Skin of body (tissue), 2 donors: ENCODE data around the gene NUP107. TPM values are rescaled to one million over a fixed set of nuclear protein-coding genes. Genes with fewer than 3 reads are reported as not detected.
"Not testable (repeated sequence)": the region's sequence is repeated elsewhere in the genome, so short reads cannot be mapped to it uniquely, and the experiment has no call there.

Experiments used
- DNase-seq: peaks from one replicate; lab custom pipeline; 2025; lab: John Stamatoyannopoulos, UW
- total RNA-seq: library from RNA; depleted of rRNA; stranded (reverse); fragments of >200 nt; gene quantifications from one replicate; pipeline ENCODE4 v1.2.3, GENCODE V29; 2014

Gene NUP107
- total RNA-seq: 47.2 TPM

DNA sequence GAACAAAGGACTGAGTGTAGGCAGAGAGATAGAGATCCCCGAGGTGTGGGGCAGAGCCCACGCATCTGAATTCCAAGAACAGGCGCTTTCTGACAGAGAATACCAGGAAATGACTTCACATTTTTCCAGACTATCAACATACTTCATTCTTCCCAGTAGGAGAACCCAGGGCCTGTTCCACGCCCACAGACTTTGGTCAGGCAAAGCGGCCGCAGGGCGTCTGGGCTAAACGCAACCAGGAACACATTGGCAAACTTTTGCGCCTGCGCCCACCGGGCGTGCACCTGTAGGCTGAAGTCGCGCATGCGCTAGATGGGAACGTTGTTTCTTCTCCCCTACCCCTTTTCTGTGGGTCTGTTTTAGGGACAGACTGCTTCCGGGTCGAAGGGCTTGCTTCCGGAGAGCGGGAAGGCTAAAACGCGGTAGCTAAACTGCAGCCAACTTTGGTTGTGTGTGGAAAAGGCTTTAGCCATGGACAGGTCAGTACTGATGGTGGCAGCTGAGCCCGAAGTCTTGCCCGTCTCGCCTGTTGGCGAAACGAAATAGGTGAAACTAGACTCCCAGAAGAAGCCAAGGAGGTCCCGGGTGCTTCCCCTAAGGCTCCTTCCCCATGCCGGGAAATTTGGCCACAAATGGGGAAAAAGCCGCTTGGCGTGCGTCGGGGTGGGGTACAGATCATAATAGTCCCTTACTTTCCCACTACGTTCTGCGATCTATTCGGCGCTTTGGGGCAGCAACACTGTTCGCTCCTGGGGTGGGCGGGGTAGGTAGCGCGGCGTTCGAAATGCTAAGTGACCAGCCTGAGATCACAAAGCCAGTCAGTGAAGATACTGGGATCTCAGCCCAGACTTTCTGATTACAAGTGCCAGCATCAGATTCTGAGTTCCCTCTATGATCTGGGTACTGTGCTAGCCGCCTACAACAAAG is at the start of gene NUP107:
TSS of gene NUP107 (plus strand) at position 384 of the 927 bp plus-strand sequence. CDS start at position 472, 88 bp downstream.
- peak; percentile 96 for DNase-seq

DNA sequence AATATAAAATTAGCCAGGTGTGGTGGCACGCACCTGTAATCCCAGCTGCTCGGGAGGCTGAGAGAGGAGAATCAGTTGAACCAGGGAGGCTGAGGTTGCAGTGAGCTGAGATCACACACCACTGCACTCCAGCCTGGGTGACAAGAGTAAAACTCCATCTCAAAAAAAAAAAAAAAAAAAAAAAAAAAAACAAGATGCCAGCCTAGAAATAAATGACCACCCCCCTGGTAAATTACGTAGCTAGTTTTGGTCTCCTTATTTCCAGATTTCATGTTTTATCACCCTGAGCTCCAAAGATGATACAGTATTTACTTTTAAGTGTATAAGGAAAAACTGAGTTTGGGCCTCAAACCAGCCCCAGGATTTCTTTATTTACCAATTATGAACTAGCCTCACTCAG is 49.3 kb upstream of the NUP107 start:
- not testable (repeated sequence) for DNase-seq

DNA sequence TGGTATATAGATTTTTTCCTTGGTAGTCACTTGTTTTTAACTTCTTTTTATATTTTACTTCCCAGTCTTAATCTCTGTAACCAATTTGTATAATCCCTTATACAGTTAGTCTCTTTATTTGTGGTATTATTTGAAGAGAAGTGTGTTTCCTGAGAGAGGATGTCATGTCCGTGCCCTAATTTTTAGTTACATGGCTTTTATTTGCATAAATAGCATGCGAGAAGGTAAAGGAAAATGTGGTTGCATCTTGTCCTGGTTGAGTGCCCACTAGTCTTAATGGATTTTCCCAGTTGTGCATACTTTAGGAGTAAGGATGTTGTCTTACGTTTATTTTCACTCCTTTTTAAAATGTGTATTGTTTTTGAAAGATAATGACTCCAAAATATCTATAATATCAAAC is 48.6 kb upstream of the NUP107 start:
- no peak for DNase-seq

DNA sequence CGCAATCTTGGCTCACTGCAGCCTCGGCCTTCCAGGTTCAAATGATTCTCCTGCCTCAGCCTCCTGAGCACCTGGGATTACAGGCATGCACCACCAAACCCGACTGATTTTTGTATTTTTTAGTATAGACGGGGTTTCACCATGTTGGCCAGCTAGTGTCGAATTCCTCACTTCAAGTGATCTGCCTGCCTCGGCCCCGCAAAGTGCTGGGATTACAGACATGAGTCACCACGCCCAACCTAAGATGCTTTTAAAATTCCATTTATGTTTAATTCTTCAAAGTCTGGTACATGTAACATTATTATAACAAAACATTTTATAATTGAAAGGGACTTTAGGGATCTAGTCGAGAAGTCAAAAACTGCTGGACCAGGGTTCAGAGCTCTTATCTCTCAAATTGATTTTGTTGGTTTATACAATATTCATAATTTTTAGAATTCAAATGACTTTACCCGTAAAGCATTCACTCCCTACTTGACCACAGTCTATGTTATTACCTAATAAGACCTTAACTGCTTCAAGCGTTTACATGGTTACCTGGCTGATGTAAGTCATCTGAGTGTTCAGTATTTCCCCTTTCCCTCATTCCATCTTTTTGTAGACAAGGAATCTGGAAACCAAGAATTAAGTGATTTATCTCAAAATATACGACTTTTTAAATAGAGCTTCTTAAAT is 47.9 kb upstream of the NUP107 start:
- DNase-seq: no peak

DNA sequence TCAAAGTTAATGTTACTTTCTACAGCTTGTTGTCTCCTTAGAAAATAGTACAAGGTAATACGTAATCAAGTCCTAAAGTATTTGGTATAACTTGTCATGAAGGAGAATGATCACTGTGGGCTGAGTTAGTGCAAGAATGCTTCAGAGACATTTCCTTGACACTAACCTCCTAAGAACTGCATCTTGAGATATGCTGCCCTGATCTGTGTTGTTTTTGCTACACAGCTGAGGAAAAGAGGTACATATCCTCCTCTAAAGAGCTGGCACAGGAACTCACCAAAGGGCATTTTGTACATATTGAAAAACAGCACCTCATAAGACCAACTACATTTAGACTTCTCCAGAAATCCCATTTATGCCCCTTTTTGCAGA is 47.4 kb upstream of the NUP107 start:
- DNase-seq: no peak

DNA sequence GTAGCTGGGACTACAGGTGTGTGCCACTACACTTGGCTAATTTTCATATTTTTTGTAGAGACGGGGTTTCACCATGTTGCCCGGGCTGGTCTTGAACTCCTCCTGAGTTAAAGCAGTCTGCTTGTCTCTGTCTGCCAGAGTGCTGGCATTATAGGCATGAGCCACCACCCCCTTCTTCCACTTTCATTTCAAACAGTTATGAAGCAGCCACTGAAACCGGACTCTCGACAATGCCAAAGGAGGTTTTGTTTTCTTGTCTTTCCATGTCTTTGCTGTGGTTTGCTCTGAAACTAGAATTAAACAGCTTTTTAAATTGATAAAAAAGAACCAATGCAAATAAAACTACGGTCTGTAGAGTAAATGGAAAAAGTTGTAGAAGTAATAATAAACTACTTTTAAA is 45.6 kb upstream of the NUP107 start:
- DNase-seq: no peak

DNA sequence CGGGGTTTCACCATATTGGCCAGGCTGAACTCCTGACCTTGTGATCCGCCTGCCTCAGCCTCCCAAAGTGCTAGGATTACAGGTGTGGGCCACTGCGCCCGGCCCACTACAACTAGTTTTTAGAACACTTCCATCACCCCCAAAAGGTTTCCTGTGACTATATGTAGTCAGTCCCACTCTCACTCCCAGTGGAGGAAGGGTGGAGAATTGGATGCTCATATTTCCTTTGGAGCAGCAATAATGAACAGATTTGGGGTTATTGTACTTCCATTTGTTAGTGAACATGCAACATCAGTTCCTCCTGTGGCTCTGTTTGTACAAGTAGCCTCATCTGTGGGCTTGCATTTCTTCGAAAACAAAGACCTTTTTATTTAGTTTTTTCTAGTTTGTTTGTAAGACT is 40.3 kb upstream of the NUP107 start:
- DNase-seq: no peak

DNA sequence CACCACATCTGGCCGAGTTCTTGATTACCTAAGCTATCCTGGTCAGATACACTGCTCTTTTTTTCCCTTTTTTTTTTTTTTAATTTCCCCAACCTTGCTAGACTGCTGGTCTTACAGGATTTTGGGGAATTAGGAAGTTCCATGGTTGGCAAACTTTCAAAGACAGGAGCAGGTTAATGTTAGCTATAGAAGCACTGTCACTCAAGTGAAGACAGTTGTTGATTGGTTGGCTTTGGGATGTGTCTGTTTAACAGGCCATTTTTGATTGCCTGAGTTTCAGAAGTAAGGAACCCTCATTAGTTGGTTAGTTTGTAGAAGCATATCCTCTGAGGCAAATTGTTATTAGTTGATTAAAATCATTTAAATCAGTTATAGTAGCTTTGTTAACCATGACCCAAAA is 39.3 kb upstream of the NUP107 start:
- no peak for DNase-seq

DNA sequence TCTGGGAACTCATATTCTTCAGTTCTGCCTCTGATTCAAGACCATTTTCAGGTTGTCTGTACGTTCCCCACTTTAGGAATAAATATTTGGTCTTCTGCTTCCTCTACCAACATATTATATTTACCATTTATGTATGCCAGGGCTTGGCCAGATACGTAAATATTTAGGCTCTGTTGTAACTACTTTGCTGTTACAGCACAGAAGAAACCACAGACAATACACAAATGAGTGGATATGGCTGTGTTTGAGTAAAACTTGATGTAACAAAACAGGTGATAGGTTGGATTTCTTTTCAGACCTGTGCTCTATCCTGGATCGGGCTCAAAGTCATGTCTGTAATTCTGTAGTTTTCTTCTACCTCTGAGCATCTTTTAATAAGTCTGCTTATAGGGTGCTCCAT is 38.6 kb upstream of the NUP107 start:
- no peak for DNase-seq

DNA sequence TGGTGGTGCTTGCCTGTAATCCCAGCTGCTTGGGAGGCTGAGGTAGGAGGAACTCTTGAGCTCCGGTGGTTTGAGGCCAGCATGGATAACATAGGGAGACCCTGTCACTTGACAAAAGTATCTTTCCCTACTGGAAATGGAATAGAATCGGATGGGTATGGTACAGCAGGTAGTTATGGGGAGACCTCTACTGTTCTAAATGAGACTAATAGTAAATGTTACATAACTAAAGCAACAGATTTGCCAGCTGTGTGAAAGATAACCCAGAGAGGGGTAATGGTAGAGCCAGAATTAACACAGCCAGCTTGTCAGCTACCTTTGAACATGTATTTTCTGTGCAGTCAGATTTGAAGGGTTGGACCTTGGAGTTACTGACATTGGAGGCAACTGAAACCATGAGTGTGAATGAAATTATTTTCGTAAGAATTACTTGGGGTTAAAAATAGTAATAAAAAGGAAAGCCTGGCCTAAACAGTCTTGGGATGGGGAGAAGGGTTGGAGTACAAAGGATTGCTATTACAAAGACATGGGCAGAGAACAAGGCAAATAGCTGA is 21.7 kb upstream of the NUP107 start:
- no peak for DNase-seq

DNA sequence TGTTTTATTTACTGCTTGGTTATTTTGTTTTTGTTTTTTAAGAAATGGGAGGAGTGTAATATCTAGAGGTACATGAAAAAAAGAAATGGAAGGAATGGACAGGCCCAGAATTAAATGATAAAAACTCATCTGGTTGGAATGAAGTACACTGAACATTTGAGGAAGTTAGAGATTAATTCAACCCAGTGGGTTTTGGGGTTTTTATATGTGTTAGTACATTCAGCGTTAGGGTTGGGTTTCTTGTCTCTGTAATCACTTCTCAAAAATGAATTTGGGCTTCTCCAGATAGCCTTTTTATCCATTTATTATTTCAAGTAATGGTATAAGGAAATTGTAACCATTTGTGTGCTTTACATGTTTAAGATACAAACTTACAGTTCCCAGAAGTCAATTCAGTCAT is 19.5 kb upstream of the NUP107 start:
- no peak for DNase-seq

DNA sequence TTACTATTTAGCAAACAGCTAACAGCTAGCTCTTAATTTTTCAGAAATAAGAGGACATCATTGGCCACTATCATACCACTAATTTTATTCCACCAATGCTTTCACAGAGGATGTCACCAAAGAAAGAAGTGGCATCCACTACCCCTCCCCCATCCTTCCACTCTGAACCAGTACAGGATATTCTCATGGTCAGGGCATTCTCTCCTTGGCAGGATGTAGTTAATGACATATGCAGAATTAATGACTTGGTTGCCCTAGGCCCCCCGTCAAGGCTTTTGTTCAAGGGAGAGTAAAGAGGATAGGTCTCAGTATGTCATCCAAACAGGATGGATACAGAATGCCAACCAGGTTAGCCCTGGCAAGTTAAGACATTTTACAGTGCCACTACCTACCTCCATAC is 18.9 kb upstream of the NUP107 start:
- no peak for DNase-seq

DNA sequence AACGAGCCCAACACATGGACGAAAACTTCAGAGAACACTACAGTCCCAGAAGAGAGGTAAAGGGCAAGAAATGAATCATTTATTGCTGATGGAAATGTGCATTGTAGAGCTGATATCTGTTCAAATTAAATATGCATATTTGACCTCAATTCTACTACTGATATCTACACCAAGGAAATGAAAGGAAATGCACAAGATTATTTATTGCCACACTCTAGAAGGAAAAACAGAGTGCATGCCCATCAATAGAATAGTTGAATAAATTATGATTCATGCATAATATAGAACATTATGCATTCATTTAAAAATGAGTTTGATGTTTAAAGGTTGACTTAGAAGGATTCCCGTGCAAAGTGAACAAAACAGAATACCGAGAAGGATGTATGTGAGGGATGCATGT is 15.6 kb upstream of the NUP107 start:
- no peak for DNase-seq

DNA sequence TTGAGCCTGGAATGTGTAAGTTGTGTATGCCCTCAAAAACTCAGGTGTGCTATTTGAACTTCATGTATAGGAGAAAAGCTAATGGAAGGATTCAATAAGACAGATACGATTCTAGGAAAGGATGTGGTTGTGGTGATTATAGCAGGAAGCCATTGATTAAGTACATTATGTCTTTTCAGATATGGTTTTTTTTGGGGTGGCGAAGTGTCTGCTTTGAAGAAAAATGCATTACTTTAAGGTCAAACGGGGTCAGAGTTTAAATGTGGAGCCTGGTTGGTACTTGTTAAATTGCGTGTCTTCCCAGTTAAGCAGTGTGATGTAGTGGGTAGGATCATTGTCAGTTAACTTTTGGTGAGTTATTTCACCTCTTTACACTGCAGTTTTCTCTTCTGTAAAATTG is 13.0 kb upstream of the NUP107 start:
- no peak for DNase-seq

DNA sequence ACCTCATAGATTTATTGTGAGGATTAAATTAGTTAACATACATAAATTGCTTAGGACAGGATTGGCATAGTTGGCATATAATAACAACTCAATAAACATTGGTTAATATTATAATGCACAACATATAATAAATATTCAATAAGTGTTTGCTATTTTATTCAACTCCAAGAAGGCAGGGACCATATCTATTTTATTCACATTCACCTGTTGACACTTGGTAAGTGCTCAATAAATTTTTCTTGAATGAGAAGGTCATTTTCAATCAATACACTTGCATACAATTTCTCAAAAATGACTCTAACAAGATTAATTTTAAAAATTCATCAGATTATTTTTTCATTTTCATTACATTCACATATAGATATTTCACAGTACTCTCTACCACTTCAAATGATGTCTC is 12.4 kb upstream of the NUP107 start:
- DNase-seq: no peak

DNA sequence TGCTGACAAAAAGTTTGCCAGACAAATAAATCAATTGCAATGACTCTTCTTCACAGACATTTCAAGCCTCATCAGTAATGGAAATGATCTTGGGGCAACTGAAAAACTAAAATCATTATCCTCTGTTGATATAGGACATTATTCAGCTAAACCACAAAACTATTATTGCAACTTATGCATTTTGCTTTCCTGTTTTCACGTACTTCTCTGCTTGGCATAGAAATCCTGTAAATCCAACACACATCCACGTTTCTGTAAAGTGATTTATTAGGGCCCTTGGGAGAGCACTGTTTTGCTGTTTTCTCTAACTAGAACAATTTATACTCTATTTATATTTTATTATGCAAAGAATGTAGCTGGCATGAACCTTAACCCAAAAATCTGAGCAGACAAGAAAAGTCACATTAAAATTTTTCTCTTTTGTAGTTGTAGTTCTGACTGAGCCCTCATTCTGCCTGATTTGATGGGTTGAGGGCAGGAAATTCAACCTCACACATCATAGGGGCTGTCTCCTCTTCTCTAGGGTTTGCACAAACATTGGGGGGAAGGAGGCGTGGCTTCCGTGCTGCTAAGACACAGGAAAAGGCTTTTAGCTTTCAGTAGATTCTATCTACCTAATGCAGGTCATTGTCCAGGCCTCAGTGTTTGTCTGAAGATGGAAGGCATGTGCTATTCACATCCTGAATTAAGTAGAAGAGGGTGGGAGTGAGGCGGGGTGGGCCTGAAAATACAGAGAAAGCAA is 11.5 kb upstream of the NUP107 start:
- no peak for DNase-seq

DNA sequence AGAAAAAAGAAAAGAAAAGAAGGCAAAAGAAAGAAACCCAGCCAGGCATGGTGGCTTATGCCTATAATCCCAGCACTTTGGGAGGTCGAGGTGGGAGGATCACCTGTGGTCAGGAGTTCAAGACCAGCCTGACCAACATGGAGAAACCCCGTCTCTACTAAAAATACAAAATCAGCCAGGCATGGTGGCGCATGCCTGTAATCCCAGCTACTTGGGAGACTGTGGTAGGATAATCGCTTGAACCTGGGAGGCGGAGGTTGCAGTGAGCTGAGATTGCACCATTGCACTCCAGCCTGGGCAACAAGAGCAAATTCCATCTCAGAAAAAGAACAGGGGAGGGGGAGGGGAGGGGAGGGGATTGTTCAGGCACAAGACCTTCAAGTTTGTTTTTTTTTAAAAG is 9.9 kb upstream of the NUP107 start:
- not testable (repeated sequence) for DNase-seq

DNA sequence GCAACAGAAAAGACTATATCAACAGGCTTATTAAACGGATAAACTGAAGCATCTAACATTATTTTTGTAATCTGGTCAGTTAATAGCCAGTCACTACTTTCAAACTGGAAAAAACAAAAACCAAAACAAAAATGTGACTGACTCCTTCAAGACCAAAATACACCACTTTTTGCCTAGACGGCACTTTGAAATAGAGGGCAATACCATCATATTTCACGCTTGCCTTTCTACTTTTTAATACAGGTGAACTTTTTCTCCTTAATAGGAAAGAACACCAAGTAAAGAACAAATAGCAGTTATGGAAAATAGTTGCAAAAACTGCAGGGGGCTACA is 550 bp upstream of the NUP107 start:
- no peak for DNase-seq

DNA sequence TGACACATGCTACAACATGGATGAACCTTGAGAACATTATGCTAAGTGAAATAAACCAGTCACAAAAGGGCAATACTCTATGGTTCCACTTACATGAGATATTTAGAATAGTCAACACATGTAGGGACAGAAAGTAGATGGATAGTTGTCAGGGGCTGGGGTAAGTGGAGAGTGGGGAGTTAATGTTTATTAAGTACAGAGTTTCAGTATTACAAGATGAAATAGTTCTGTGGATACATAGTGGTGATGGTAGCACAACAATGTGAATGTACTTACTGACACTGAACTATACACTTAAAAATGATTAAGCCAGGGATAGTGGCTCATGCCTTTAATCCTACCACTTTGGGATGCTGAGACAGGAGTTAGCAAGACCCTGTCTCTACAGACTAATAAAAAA is 8.7 kb downstream of the NUP107 start:
- DNase-seq: no peak

DNA sequence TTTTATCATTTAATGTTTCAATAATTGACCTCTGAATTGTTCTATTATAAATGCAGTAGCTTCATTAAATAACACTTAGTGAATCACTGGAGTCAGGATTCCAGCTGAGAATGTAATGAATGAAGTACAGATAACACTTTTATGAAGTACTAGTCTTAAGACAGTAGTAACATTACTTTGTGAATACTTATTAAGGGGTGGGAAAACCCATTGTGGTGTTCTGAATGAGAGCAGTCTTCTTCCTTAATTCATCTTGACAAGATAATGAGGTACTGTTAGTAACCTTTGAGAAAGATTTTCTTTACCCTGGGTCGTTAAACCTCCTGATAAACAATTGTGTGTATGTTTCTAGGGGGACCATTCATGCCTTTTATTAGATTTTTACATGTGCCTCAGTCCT is 12.7 kb downstream of the NUP107 start:
- no peak for DNase-seq

DNA sequence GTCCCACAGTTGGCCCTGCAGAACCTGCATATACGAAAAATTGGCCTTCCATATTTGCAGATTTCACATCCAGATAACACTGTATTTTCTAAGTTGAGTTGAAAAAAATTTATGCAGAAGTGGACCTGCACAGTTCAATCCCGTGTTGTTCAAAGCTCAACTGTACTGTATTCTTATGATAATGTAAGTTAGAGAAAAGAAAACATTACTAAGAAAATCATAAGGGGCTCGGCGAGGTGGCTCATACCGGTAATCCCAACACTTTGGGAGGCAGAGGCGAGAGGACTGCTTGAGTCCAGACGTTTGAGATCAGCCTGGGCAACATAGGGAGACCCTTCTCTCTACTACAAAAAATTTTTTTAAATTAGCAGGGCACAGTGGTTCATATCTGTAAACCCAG is 41.0 kb downstream of the NUP107 start:
- no peak for DNase-seq

DNA sequence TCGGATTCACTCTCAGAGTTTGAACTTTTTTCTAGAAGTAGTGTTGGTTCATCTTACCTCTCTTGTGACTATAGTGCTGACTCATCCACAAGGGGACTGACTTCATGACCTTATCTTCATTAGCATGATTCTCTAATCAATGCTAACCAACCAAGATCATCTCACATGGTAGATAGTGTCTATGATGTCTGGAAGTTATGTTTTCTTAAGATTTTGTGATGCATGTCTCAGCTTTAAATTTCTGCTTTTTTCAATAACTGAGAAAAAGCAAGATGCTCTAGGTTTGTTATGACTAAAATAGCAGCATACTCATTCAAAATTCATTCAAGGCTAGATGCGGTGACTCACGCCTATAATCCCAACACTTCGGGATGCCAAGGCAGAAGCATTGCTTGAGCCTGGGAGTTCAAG is 46.9 kb downstream of the NUP107 start:
- DNase-seq: no peak
